ENCODE data around the gene OR51I1. TPM values are rescaled to one million over a fixed set of nuclear protein-coding genes. Genes with fewer than 3 reads are reported as not detected.

Gene OR51I1
- not detected for total RNA-seq
- not detected for polyA plus RNA-seq
- long read RNA-seq, donor 1, result 0 reads
- long read RNA-seq, donor 2, result 0 reads
- long read RNA-seq, donor 3, result 0 reads

GRCh38 chr11:5441414-5441813, at the start of gene OR51I1:
Gene OR51I1, minus strand, starts transcription at chr11:5441514. Its CDS starts 0 bp downstream, at chr11:5441514.
- 25 to 47% (median 26%) methylated on average over 2 of the region's 2 CpGs for WGBS, 4 donors

GRCh38 chr11:5489576-5490357, 48.5 kb upstream of the OR51I1 start:
- DNase-seq, result no peak
- no peaks in the 10 kb centered on the region for H3K4me1 ChIP-seq
- no peak for ATAC-seq
- no peaks in the 10 kb centered on the region for H3K9me3 ChIP-seq
- no peak overlapping the region for H3K27ac ChIP-seq
- intact Hi-C loops (cut with DNase I), result no loop called here
- H3K36me3 ChIP-seq, result no peaks in the 10 kb centered on the region
- H3K27me3 ChIP-seq, result no peaks in the 10 kb centered on the region
- TF ChIP-seq CTCF (IDR thresholded peaks at IDR 0.05), result no peak
- no peak for TF ChIP-seq POLR2A (IDR thresholded peaks at IDR 0.05)
- WGBS, 4 donors, result 51 to 55% (median 52%) methylated on average over 5 of the region's 5 CpGs
- no peak overlapping the region for H3K4me3 ChIP-seq

More at GRCh38 chr11:5441414-5441813, at the start of gene OR51I1:
- Histone ChIP-seq H3K9me3 (no peaks in the 10 kb centered on the region), H3K4me3 (no peak within 1 kb of the TSS), H3K4me1 (no peaks in the 10 kb centered on the region), H3K36me3 (no peaks in the 10 kb centered on the region), H3K27ac (no peak within 1 kb of the TSS), H3K27me3 (no peaks in the 10 kb centered on the region)
- DNase-seq, result no peak
- intact Hi-C loops (cut with DNase I), result no loop called here
- TF ChIP-seq CTCF (IDR thresholded peaks at IDR 0.05), result no peak
- TF ChIP-seq POLR2A (IDR thresholded peaks at IDR 0.05), result no peak
- no peak for ATAC-seq

GRCh38 chr11:5488798-5489399, 47.6 kb upstream of the OR51I1 start:
- H3K27me3 ChIP-seq, result no peaks in the 10 kb centered on the region
- no peaks in the 10 kb centered on the region for H3K36me3 ChIP-seq
- no peak overlapping the region for H3K4me3 ChIP-seq
- WGBS, 4 donors, result 88 to 100% (median 95%) methylated on average over 4 of the region's 4 CpGs
- intact Hi-C loops (cut with DNase I), result no loop called here
- H3K9me3 ChIP-seq, result no peaks in the 10 kb centered on the region
- TF ChIP-seq CTCF (IDR thresholded peaks at IDR 0.05), result no peak
- TF ChIP-seq POLR2A (IDR thresholded peaks at IDR 0.05), result no peak
- no peak for ATAC-seq
- no peak for DNase-seq
- H3K4me1 ChIP-seq, result no peaks in the 10 kb centered on the region
- no peak overlapping the region for H3K27ac ChIP-seq

- Histone ChIP-seq H3K27ac (no peak within 1 kb of the TSS), H3K4me1 (no peaks in the 10 kb centered on the region), H3K27me3 (no peaks in the 10 kb centered on the region), H3K9me3 (no peaks in the 10 kb centered on the region), H3K36me3 (no peaks in the 10 kb centered on the region), H3K4me3 (no peak within 1 kb of the TSS)
- ATAC-seq (no peak), DNase-seq (no peak)
- intact Hi-C loops (cut with DNase I), result no loop called here
- no peak for TF ChIP-seq CTCF (IDR thresholded peaks at IDR 0.05)
- no peak for TF ChIP-seq POLR2A (IDR thresholded peaks at IDR 0.05)
Measured at GRCh38 chr11:5488385-5488784, 47.1 kb upstream of the OR51I1 start, which contains the start of gene OR52D1. Gene OR52D1, plus strand, starts transcription at chr11:5488685. Its CDS starts 22 bp downstream, at chr11:5488707.
